IMR-90 (cell line): ENCODE results near the gene INAVA. TPM values are rescaled to one million over a fixed set of nuclear protein-coding genes. Genes with fewer than 3 reads are reported as not detected.

Experiments
- ATAC-seq: fragments of 200-7000 bp; cut with Tn5 transposase; 2 replicates; pipeline ENCODE4 v1.9.1; 2020; ENCODE audit warnings: low read depth, mild to moderate bottlenecking, moderate library complexity
- BruUV-seq: library from RNA; stranded (reverse); fragments of 400-500 nt; replicated peaks from 2 replicates; lab custom pipeline; 2021; lab: Mats Ljungman, UMichigan
- CTCF ChIA-PET: fragments of 300-600 bp; formaldehyde crosslinking; extraction: SDS; loops from one replicate; lab custom pipeline; 2021; ENCODE audit warnings: antibody characterized with exemption; lab: Yijun Ruan, JAX
- POLR2A ChIA-PET: fragments of 300-600 bp; sonication (Branson Sonifier 250); formaldehyde crosslinking; loops from one replicate; lab custom pipeline; 2022; ENCODE audit warnings: antibody characterized with exemption; ENCODE audit not compliant: unreplicated experiment; lab: Charles Lee
- DNase-seq: peaks from one replicate; pipeline ENCODE4 v3.0.0; 2013
- H2AFZ ChIP-seq: replicated peaks from 2 replicates; pipeline ENCODE3; 2013; ENCODE audit warnings: low read length, mild to moderate bottlenecking; ENCODE audit not compliant: poor library complexity
- H2AK5ac ChIP-seq: 2 replicates; pipeline ENCODE4 v1.6.1; 2013; ENCODE audit warnings: low read depth, low read length, inconsistent platforms
- H2AK9ac ChIP-seq: replicated peaks from 2 replicates; pipeline ENCODE3; 2013; ENCODE audit warnings: mild to moderate bottlenecking, low read depth, low read length, moderate library complexity; ENCODE audit not compliant: poor library complexity
- H2BK120ac ChIP-seq: 2 replicates; pipeline ENCODE4 v1.6.1; 2013; ENCODE audit warnings: low read depth, low read length, inconsistent platforms
- H2BK15ac ChIP-seq: 3 replicates; pipeline ENCODE4 v1.6.1; 2013; ENCODE audit warnings: low read depth, low read length, inconsistent platforms
- H2BK20ac ChIP-seq: 2 replicates; pipeline ENCODE4 v1.6.1; 2013; ENCODE audit warnings: low read depth, mild to moderate bottlenecking, inconsistent platforms, low read length, moderate library complexity
- H2BK5ac ChIP-seq: 2 replicates; pipeline ENCODE4 v1.6.1; 2013; ENCODE audit warnings: mild to moderate bottlenecking, low read depth, low read length, inconsistent platforms; ENCODE audit not compliant: poor library complexity, severe bottlenecking
- H3K14ac ChIP-seq: replicated peaks from 2 replicates; pipeline ENCODE4 v1.6.1; 2013; ENCODE audit warnings: low read depth, low read length, inconsistent platforms
- H3K18ac ChIP-seq: 2 replicates; pipeline ENCODE4 v1.6.1; 2013; ENCODE audit warnings: low read depth, low read length, control low read depth
- H3K23ac ChIP-seq: 2 replicates; pipeline ENCODE4 v1.6.1; 2013; ENCODE audit warnings: low read depth, low read length, inconsistent platforms
- H3K27ac ChIP-seq: 2 replicates; pipeline ENCODE4 v1.5.1; 2013; ENCODE audit warnings: mild to moderate bottlenecking, control low read depth, low read length; ENCODE audit not compliant: insufficient read depth
- H3K27me3 ChIP-seq: 2 replicates; pipeline ENCODE4 v1.6.1; 2013; ENCODE audit warnings: low read length; ENCODE audit not compliant: control insufficient read depth, insufficient read depth
- H3K36me3 ChIP-seq: 2 replicates; pipeline ENCODE4 v1.6.1; 2013; ENCODE audit warnings: low read length, mixed read lengths; ENCODE audit not compliant: control insufficient read depth, insufficient read depth
- H3K4ac ChIP-seq: 2 replicates; pipeline ENCODE4 v1.6.1; 2013; ENCODE audit warnings: low read depth, low read length, inconsistent platforms
- H3K4me1 ChIP-seq: 2 replicates; pipeline ENCODE4 v1.6.1; 2013; ENCODE audit warnings: low read length, mixed read lengths; ENCODE audit not compliant: control insufficient read depth, insufficient read depth
- H3K4me2 ChIP-seq: 2 replicates; pipeline ENCODE4 v1.6.1; 2013; ENCODE audit warnings: low read depth, mild to moderate bottlenecking, control low read depth, low read length, moderate library complexity
- H3K4me3 ChIP-seq: 2 replicates; pipeline ENCODE4 v1.5.1; 2013; ENCODE audit warnings: low read depth, mild to moderate bottlenecking, control low read depth, low read length, moderate library complexity; ENCODE audit not compliant: insufficient read depth
- H3K56ac ChIP-seq: 2 replicates; pipeline ENCODE4 v1.6.1; 2013; ENCODE audit warnings: low read length, inconsistent platforms; ENCODE audit not compliant: insufficient read depth; ENCODE audit errors: extremely low read depth
- H3K79me1 ChIP-seq, 2 experiments: 2 replicates each; pipeline ENCODE4 v1.6.1; 2013; ENCODE audit warnings: low read length in 2 of 2, inconsistent platforms in 1 of 2, low read depth in 1 of 2
- H3K9ac ChIP-seq: 2 replicates; pipeline ENCODE4 v1.6.1; 2013; ENCODE audit warnings: low read depth, low read length, control low read depth
- H3K9me1 ChIP-seq: 2 replicates; pipeline ENCODE4 v1.6.1; 2013; ENCODE audit warnings: low read length, inconsistent platforms; ENCODE audit not compliant: insufficient read depth
- H3K9me3 ChIP-seq: 2 replicates; pipeline ENCODE4 v1.6.1; 2013; ENCODE audit warnings: low read length; ENCODE audit not compliant: control insufficient read depth, insufficient read depth
- H4K20me1 ChIP-seq: 2 replicates; pipeline ENCODE4 v1.6.1; 2013; ENCODE audit warnings: low read length, inconsistent platforms; ENCODE audit not compliant: insufficient read depth
- H4K5ac ChIP-seq: 2 replicates; pipeline ENCODE4 v1.6.1; 2013; ENCODE audit warnings: mild to moderate bottlenecking, low read depth, low read length, control low read depth
- H4K8ac ChIP-seq, 2 experiments: 2 replicates each; pipeline ENCODE4 v1.6.1; 2013; ENCODE audit warnings: low read depth in 2 of 2, low read length in 2 of 2, control low read depth in 1 of 2, inconsistent platforms in 1 of 2
- H4K91ac ChIP-seq: 2 replicates; pipeline ENCODE4 v1.6.1; 2013; ENCODE audit warnings: low read depth, low read length, inconsistent platforms; ENCODE audit not compliant: insufficient read depth
- BHLHE40 ChIP-seq: fragments of 150-350 bp; IDR thresholded peaks from 2 replicates; pipeline ENCODE4 v1.6.1; 2016; ENCODE audit warnings: mild to moderate bottlenecking, low read depth, low read length
- CEBPB ChIP-seq: IDR thresholded peaks from 2 replicates; pipeline ENCODE4 v1.6.1; 2012; ENCODE audit warnings: low read depth, low read length, improper control_type of control experiment
- CHD1 ChIP-seq: IDR thresholded peaks from 2 replicates; pipeline ENCODE4 v1.6.1; 2012; ENCODE audit warnings: low read depth, low read length, improper control_type of control experiment
- ELK1 ChIP-seq: fragments of 150-350 bp; IDR thresholded peaks from 2 replicates; pipeline ENCODE4 v1.6.1; 2016; ENCODE audit warnings: low read depth, mild to moderate bottlenecking, low read length, moderate library complexity, borderline replicate concordance
- FOS ChIP-seq: fragments of 150-350 bp; IDR thresholded peaks from 2 replicates; pipeline ENCODE4 v1.6.1; 2016; ENCODE audit warnings: low read depth, low read length
- MAFK ChIP-seq: IDR thresholded peaks from 2 replicates; pipeline ENCODE4 v1.6.1; 2012; ENCODE audit warnings: low read depth, low read length, improper control_type of control experiment
- MAZ ChIP-seq: IDR thresholded peaks from 2 replicates; pipeline ENCODE4 v1.6.1; 2012; ENCODE audit warnings: low read depth, mild to moderate bottlenecking, low read length, improper control_type of control experiment, moderate library complexity, borderline replicate concordance
- MXI1 ChIP-seq: IDR thresholded peaks from 2 replicates; pipeline ENCODE4 v1.6.1; 2012; ENCODE audit warnings: low read depth, mild to moderate bottlenecking, low read length, moderate library complexity, borderline replicate concordance
- NFE2L2 ChIP-seq: fragments of 150-350 bp; IDR thresholded peaks from 2 replicates; pipeline ENCODE4 v1.6.1; 2016; ENCODE audit warnings: low read depth, mild to moderate bottlenecking, low read length
- RAD21 ChIP-seq: IDR thresholded peaks from 2 replicates; pipeline ENCODE4 v1.6.1; 2012; ENCODE audit warnings: low read length, improper control_type of control experiment
- RCOR1 ChIP-seq: IDR thresholded peaks from 2 replicates; pipeline ENCODE4 v1.6.1; 2012; ENCODE audit warnings: mild to moderate bottlenecking, low read length, improper control_type of control experiment; ENCODE audit not compliant: insufficient replicate concordance
- RFX5 ChIP-seq: IDR thresholded peaks from 2 replicates; pipeline ENCODE4 v1.8.0; 2012; ENCODE audit warnings: low read depth, mild to moderate bottlenecking, low read length, moderate library complexity
- SMC3 ChIP-seq: fragments of 150-350 bp; IDR thresholded peaks from 2 replicates; pipeline ENCODE4 v1.6.1; 2016; ENCODE audit warnings: low read depth, mild to moderate bottlenecking, antibody characterized with exemption, low read length, moderate library complexity
- WGBS, 2 experiments: methylation state at CpG; one replicate each; pipeline versions ENCODE4 v1.1.5 to v1.1.7; 2013; ENCODE audit warnings: missing lambda C conversion rate in 2 of 2; ENCODE audit not compliant: insufficient read length in 1 of 2; ENCODE audit errors: extremely low coverage in 2 of 2; 5-methylcytosine and 5-hydroxymethylcytosine counted together
- dilution Hi-C: fragments of 300-500 bp; cut with HindIII; formaldehyde crosslinking; loops from one replicate; pipeline ENCODE4 v1.14.3; 2018; ENCODE audit warnings: low sequenced_read_pairs; ENCODE audit not compliant: unreplicated experiment
- in situ Hi-C: fragments of 300-500 bp; cut with MboI; formaldehyde crosslinking; loops from 3 replicates; pipeline ENCODE4 v1.14.3; 2019; ENCODE audit warnings: low sequenced_read_pairs, inconsistent platforms, mixed read lengths
- intact Hi-C: fragments of 100-400 bp; cut with micrococcal nuclease; formaldehyde crosslinking; loops from 2 replicates; pipeline ENCODE4 v1.10.0; 2022
- polyA plus RNA-seq, 3 experiments: library from polyadenylated mRNA; depleted of rRNA; stranded (reverse); fragments of >200 nt; gene quantifications; 2 replicates each; pipeline ENCODE4 v1.2.3, GENCODE V29; 2012; ENCODE audit warnings: low replicate concordance in 1 of 3
- total RNA-seq: library from RNA; depleted of rRNA; stranded (reverse); fragments of >200 nt; gene quantifications from 2 replicates; pipeline ENCODE4 v1.2.3, GENCODE V29; 2012
- TF ChIP-seq, protein P1 (sequence below): fragments of 150-350 bp; IDR thresholded peaks from 2 replicates; pipeline ENCODE4 v1.6.1; 2017; ENCODE audit warnings: mild to moderate bottlenecking, antibody characterized with exemption, low read length, low read depth
- TF ChIP-seq, protein P2 (sequence below): conservative IDR thresholded peaks from 2 replicates; pipeline ENCODE4 v1.5.1; 2012; ENCODE audit warnings: mild to moderate bottlenecking, low read depth, low read length, improper control_type of control experiment

Gene INAVA
- total and polyA plus RNA-seq, 2 of the 4 experiments (the other 2 are of a cell fraction) = under 0.01 to 0.07 TPM

DNA sequence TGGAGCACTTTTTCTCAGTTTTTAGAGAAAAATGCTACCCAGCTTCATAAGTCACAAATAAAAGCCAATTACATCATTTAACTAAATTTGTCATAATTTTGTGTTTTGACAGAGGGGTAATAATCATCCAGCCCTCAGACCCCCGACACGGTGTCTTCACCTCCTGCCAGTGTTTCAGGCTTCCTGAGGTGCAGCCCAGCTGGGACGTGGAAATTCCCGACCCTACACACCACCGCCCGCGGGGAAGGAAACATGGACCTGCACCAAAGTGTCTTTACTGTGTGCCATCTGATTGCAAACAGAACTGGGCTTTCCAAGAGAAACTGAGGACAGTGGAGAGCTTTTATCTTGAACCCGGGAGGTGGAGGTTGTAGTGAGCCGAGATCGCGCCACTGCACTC lies 7.7 kb upstream of the INAVA start:
- Histone ChIP-seq H4K91ac (no peak overlapping the region), H3K4me2 (no peak overlapping the region), H3K27ac (no peak overlapping the region), H2BK5ac (no peak overlapping the region), H3K56ac (no peak overlapping the region), H2AFZ (no peak overlapping the region), H3K9me1 (no peaks in the 10 kb centered on the region), H4K8ac (no peak overlapping the region), H2BK15ac (no peak overlapping the region), H3K4me1 (peaks cover 3% of the 10 kb centered on the region; the same call in 1 of the 2 replicates), H3K36me3 (no peaks in the 10 kb centered on the region), H4K20me1 (no peaks in the 10 kb centered on the region), H3K79me1 (no peaks in the 10 kb centered on the region), H3K4ac (no peak overlapping the region), H3K9me3 (no peaks in the 10 kb centered on the region), H2BK120ac (no peak overlapping the region), H2BK20ac (no peak overlapping the region), H3K27me3 (peaks cover 42% of the 10 kb centered on the region), H3K14ac (no peak overlapping the region), H3K23ac (no peak overlapping the region), H3K18ac (no peak overlapping the region), H3K9ac (no peak overlapping the region), H2AK5ac (no peak overlapping the region), H3K4me3 (no peak overlapping the region), H4K5ac (no peak overlapping the region), H2AK9ac (no peak overlapping the region)
- no peak for DNase-seq
- ATAC-seq = no peak
- dilution Hi-C loops = no loop called here
- no TSS peak for BruUV-seq
- WGBS, 2 experiments = 62% methylated on average over 3 of the region's 11 CpGs; no CpG with 5 or more reads in 1 of the 2 experiments
- ChIA-PET POLR2A (no interaction called here), CTCF (no interaction called here)
- in situ Hi-C loops = no loop called here
- intact Hi-C loops = loop anchor here (10.0 kb wide), 1 partner anchor 138 kb away; the partner anchor contains the start of gene KIF21B
- no peak for TF ChIP-seq NFE2L2
- TF ChIP-seq MAFK = no peak
- no peak for TF ChIP-seq BHLHE40
- no peak for TF ChIP-seq MAZ
- TF ChIP-seq RAD21 = no peak
- TF ChIP-seq FOS = no peak
- TF ChIP-seq SMC3 = no peak
- TF ChIP-seq RCOR1 = no peak
- TF ChIP-seq, protein P1, sequence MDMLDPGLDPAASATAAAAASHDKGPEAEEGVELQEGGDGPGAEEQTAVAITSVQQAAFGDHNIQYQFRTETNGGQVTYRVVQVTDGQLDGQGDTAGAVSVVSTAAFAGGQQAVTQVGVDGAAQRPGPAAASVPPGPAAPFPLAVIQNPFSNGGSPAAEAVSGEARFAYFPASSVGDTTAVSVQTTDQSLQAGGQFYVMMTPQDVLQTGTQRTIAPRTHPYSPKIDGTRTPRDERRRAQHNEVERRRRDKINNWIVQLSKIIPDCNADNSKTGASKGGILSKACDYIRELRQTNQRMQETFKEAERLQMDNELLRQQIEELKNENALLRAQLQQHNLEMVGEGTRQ = no peak
- no peak for TF ChIP-seq MXI1
- TF ChIP-seq, protein P2, sequence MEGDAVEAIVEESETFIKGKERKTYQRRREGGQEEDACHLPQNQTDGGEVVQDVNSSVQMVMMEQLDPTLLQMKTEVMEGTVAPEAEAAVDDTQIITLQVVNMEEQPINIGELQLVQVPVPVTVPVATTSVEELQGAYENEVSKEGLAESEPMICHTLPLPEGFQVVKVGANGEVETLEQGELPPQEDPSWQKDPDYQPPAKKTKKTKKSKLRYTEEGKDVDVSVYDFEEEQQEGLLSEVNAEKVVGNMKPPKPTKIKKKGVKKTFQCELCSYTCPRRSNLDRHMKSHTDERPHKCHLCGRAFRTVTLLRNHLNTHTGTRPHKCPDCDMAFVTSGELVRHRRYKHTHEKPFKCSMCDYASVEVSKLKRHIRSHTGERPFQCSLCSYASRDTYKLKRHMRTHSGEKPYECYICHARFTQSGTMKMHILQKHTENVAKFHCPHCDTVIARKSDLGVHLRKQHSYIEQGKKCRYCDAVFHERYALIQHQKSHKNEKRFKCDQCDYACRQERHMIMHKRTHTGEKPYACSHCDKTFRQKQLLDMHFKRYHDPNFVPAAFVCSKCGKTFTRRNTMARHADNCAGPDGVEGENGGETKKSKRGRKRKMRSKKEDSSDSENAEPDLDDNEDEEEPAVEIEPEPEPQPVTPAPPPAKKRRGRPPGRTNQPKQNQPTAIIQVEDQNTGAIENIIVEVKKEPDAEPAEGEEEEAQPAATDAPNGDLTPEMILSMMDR = no peak
- no peak for TF ChIP-seq ELK1
- no peak for TF ChIP-seq RFX5
- no peak for TF ChIP-seq CHD1
- TF ChIP-seq CEBPB = no peak
